COR-L47 (cell line): Measurements from ENCODE around the gene STX18.

Source experiments
- DNase-seq: peaks from one replicate; lab custom pipeline; 2025; lab: John Stamatoyannopoulos, UW

STX18 gene

DNA sequence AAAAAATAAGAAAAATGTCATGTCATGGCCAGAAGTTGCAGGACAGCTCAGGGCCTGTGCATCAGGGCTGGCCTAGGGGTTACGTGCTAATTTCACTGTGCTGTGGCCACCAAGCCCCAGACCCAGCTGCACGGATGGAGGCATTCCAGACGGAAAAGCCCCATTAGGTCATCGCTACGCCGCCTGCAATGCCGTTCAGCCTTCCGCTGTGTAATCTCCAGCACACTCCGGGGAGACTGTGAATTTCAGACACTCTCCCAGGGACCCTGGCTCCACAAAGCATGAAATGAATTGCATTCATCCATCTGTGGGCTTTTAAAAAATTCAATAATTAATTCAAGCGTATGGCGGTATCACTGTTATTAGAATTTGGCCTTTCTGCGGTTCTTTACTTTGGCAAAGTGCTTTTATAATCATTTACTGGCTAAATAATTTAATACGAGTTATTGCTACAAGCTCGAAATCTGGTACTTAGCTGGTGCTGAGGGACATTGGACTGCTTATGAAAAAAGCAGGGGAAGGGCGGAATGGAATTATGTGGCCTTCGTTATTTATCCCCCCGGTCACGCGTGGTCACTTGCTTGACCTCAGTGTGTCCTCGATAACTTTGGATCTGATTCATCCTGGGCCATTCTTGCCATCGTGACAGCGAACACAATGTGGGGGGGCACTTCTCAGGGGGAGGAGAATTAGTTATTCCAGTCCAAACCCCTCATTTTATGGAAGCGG, 164.0 kb downstream of the STX18 start:
- no peak for DNase-seq

DNA sequence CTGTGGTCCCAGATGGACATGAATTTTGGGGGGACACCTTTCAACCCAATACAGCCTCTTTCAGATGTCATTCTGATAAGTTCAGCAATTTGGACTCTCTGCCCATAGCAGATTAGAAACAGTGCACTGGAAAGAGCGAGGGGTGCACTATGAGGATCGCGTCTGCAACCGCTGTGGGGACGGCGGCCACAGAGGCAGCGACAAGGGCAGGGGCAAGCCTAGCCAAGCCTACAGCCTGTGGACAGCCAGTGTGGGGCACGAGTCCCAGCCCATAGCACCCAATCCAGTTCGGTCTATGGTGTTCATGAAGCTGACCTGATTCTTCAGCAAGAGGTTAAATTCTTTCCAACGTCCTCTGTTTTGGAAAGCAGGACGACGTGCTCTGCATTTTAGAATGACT, 164.7 kb downstream of the STX18 start:
- DNase-seq: no peak

DNA sequence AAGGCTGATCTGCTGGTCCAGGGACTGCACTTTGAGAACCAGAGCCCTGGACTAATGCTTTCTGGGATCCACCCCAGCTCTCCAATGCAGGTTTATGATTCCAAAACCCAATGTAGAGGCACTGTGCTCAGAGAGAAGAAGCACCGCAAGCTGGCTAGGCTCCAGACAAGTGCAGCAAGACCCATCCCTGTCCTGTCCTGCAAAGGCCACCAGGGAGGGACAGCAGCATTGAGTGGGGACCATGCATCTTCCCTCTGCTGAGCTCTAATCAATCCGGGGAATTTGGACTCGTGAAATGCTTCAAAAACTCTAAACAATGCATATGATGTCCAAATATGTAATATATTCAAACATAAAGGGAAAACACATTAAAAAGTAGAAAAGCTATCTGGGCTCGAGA, 165.8 kb downstream of the STX18 start:
- no peak for DNase-seq

DNA sequence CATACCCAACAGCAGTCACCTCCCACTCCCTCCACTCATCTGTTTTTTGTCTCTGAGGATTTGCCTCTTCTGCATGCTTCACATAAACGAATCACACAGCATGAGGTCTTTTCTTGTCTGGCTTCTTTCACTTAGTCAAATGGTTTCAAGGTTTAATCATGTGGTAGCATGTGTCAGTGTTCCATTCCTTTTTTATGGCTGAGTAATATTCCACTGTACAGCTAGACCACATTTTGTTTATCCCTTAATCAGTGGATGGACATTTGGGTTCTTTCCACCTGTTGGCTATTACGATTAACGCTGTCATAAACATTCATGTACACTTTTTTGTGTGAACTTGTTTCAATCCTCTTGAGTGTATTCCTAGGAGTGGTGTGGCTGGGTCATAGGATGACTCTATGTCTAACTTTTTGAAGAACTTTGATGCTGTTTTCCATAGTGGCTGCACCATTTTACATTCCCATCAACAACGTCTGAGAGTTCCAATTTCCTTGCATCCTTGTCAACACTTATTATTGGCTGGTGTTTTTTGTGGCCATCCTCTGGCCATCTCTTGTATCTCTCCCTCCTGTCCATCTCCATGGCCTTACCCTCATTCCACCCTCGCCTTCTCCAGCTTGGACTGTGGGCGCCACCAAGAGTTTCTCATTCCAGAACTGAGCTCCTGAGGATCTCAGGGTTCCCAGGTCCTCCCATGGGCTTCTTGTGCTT, 167.3 kb downstream of the STX18 start:
- no peak for DNase-seq
